Upper lobe of left lung (tissue), 6 donors: ENCODE measurements around the gene CD3D. TPM values are rescaled to one million over a fixed set of nuclear protein-coding genes. Genes with fewer than 3 reads are reported as not detected.

Source experiments
- ATAC-seq, 2 donors: fragments of 200-7000 bp; cut with Tn5 transposase; one replicate each; pipeline ENCODE4 v1.9.1; 2022; ENCODE audit warnings: mild to moderate bottlenecking in 2 of 2, moderate library complexity in 2 of 2; ENCODE audit not compliant: low FRiP score in 2 of 2
- DNase-seq, 2 donors: peaks; one replicate each; pipeline ENCODE4 v3.0.0-alpha.2; 2019 to 2020
- H3K27ac ChIP-seq, 4 donors: fragments of 200-600 bp; sonication (generic); one replicate each; pipeline ENCODE4 v1.5.1; 2016 to 2019
- H3K27me3 ChIP-seq, 4 donors: fragments of 200-600 bp; sonication (generic); one replicate each; pipeline ENCODE4 v1.5.1; 2017 to 2019
- H3K36me3 ChIP-seq, 4 donors: fragments of 200-600 bp; sonication (generic); one replicate each; pipeline ENCODE4 v1.5.1; 2016 to 2019
- H3K4me1 ChIP-seq, 4 donors: fragments of 200-600 bp; sonication (generic); one replicate each; pipeline ENCODE4 v1.5.1; 2018 to 2019
- H3K4me3 ChIP-seq, 4 donors: fragments of 200-600 bp; sonication (generic); one replicate each; pipeline ENCODE4 v1.5.1; 2017 to 2019; ENCODE audit warnings: mild to moderate bottlenecking in 2 of 4, moderate library complexity in 1 of 4
- H3K9me3 ChIP-seq, 4 donors: fragments of 200-600 bp; sonication (generic); one replicate each; pipeline ENCODE4 v1.5.1; 2018 to 2019
- CTCF ChIP-seq, 6 experiments: fragments of 450-650 bp in 4 of 6; fragments of 200-600 bp in 2 of 6; sonication (generic) in 2 of 6; IDR thresholded peaks; one replicate each; pipeline ENCODE4 v1.5.1; 2016 to 2019; ENCODE audit warnings: antibody characterized with exemption in 6 of 6
- EP300 ChIP-seq, 4 donors: sonication (generic); formaldehyde crosslinking; IDR thresholded peaks; one replicate each; pipeline ENCODE4 v1.5.1; 2017; ENCODE audit warnings: antibody characterized with exemption in 4 of 4, control low read depth in 2 of 4
- POLR2A ChIP-seq, 4 donors: fragments of 450-650 bp; IDR thresholded peaks; one replicate each; pipeline ENCODE4 v1.5.1; 2016 to 2017; ENCODE audit warnings: antibody characterized with exemption in 4 of 4, mild to moderate bottlenecking in 2 of 4
- POLR2AphosphoS5 ChIP-seq, 2 donors: sonication (generic); formaldehyde crosslinking; IDR thresholded peaks; one replicate each; pipeline ENCODE4 v1.5.1; 2017; ENCODE audit warnings: antibody characterized with exemption in 2 of 2
- WGBS, 2 donors: methylation state at CpG; one replicate each; pipeline ENCODE4 v1.1.5; 2017 to 2018; 5-methylcytosine and 5-hydroxymethylcytosine counted together
- total RNA-seq, 6 donors: library from RNA; depleted of rRNA in 4 of 6; stranded (reverse); fragments of >200 nt in 4 of 6; gene quantifications; one replicate each; pipeline versions ENCODE4 v1.1.0 to v1.2.1, GENCODE V29; 2016 to 2021
- donor health status: DM: no; HTN: no; CAD: no; lungs with moderate emphysema.
- donor health status: DM: no; HTN: yes; CAD: no; lungs with severe emphysema.

Gene CD3D
- total RNA-seq, 6 donors from 2014 or later = 4.1 to 22.3 (median 7.6) TPM

DNA sequence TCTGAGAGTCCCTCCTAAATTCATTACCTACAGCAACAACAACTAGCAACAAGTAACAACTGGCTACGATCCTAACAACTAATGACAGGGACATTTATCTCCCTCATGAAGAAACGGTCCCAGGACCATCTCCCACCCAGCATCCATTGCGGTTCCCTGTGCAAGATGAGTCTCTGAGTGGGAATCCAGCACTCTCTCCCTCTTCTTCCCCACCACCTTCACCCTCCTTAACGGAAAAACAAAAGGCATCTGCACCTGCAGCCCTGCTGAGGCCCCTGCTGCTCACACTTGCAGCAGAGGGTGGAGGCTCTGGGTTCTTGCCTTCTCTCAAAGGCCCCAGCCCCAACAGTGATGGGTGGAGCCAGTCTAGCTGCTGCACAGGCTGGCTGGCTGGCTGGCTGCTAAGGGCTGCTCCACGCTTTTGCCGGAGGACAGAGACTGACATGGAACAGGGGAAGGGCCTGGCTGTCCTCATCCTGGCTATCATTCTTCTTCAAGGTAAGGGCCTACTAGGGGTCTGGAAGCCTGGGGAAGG lies 1.5 kb upstream of the CD3D start, which contains the start of gene CD3G:
Gene CD3G (plus strand): TSS at position 364 of the 535 bp plus-strand sequence. CDS start 80 bp downstream, at position 444.
- Histone ChIP-seq H3K27ac (peak within 1 kb of the TSS in 1 of 4 donors; percentile 35), H3K9me3 (no peaks in the 10 kb centered on the region), H3K27me3 (no peaks in the 10 kb centered on the region), H3K4me3 (peak within 1 kb of the TSS in 2 of 4 donors; percentile 19 to 20), H3K4me1 (no peaks in the 10 kb centered on the region), H3K36me3 (no peaks in the 10 kb centered on the region)
- DNase-seq (no peak), ATAC-seq (peak in 1 of 2 donors; percentile 14)
- TF ChIP-seq POLR2A (IDR thresholded peaks at IDR 0.05) (peak in 1 of 4 donors; percentile 40), CTCF (IDR thresholded peaks at IDR 0.05) (no peak)
- 77 to 80% methylated on average over 4 to 6 of the region's 6 CpGs for WGBS, 2 donors

DNA sequence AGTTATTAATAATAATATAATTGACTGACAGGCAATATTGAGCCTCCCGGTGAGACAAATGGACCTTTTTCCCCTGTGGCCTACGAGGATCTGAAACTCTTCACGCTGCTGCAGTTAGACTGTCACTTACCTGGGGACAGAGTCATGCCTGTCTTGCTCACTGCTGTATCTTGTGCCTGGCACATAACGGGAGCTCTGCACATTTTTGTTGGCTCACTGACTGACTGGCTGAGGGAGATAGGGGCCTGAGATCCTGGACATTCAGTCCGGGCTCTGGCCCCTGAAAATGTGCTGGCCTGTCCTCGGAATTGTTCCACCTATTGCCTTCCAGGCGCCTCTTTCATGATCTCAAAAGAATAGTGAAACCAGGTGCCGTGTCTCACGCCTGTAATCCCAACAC lies 743 bp upstream of the CD3D start:
- WGBS, 2 donors = 70 to 93% methylated on average over 8 to 9 of the region's 9 CpGs
- TF ChIP-seq POLR2AphosphoS5 (IDR thresholded peaks at IDR 0.05) (no peak), POLR2A (IDR thresholded peaks at IDR 0.05) (no peak)
- H3K9me3 ChIP-seq = no peaks in the 10 kb centered on the region
- peak overlapping the region in 1 of 4 donors; percentile 35 for H3K27ac ChIP-seq
- no peaks in the 10 kb centered on the region for H3K4me1 ChIP-seq
- no peak for DNase-seq
- no peak for ATAC-seq
- no peaks in the 10 kb centered on the region for H3K36me3 ChIP-seq
- peak overlapping the region in 1 of 4 donors; percentile 10 for H3K4me3 ChIP-seq
- no peaks in the 10 kb centered on the region for H3K27me3 ChIP-seq

- Histone ChIP-seq H3K36me3 (no peaks in the 10 kb centered on the region), H3K4me1 (no peaks in the 10 kb centered on the region), H3K4me3 (peak overlapping the region in 3 of 4 donors; percentile 19 to 31 (median 30)), H3K27me3 (no peaks in the 10 kb centered on the region), H3K27ac (peak overlapping the region in 2 of 4 donors; percentile 52 to 69), H3K9me3 (no peaks in the 10 kb centered on the region)
- TF ChIP-seq EP300 (IDR thresholded peaks at IDR 0.05) (no peak), POLR2A (IDR thresholded peaks at IDR 0.05) (no peak), POLR2AphosphoS5 (IDR thresholded peaks at IDR 0.05) (no peak), CTCF (IDR thresholded peaks at IDR 0.05) (no peak)
- WGBS, 2 donors = 84 to 90% methylated on average over 5 of the region's 5 CpGs
- ATAC-seq = no peak
- no peak for DNase-seq
Measured at GRCh38 chr11:118341815-118342489, 553 bp downstream of the CD3D start.

- WGBS, 2 donors = 77 to 96% methylated on average over 3 of the region's 3 CpGs
- no peaks in the 10 kb centered on the region for H3K4me1 ChIP-seq
- DNase-seq = no peak
- H3K36me3 ChIP-seq = no peaks in the 10 kb centered on the region
- H3K4me3 ChIP-seq = peak overlapping the region in 2 of 4 donors; percentile 30 to 31
- H3K9me3 ChIP-seq = no peaks in the 10 kb centered on the region
- no peak for ATAC-seq
- no peak for TF ChIP-seq POLR2A (IDR thresholded peaks at IDR 0.05)
- no peak for TF ChIP-seq POLR2AphosphoS5 (IDR thresholded peaks at IDR 0.05)
- H3K27ac ChIP-seq = no peak overlapping the region
- no peaks in the 10 kb centered on the region for H3K27me3 ChIP-seq
Measured at GRCh38 chr11:118341261-118341660, 1.2 kb downstream of the CD3D start.

DNA sequence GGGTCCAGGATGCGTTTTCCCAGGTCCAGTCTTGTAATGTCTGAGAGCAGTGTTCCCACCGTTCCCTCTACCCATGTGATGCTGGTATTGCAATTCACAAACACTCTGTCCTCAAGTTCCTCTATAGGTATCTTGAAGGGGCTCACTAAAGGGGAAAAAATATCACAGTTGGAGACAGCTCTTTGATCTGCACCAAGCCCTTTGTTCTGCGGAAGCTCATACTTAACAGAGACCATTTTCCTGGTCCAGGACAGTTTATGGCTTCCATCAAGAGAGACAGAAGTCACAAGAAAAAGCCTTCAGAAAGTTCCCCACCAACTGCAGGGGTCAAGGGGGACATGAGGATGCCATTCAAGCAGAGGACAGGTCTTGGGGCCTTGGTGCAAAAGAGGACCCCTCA lies 2.1 kb downstream of the CD3D start:
- DNase-seq (no peak), ATAC-seq (no peak)
- H3K4me1 ChIP-seq = no peaks in the 10 kb centered on the region
- peak overlapping the region in 1 of 4 donors; percentile 0 for H3K4me3 ChIP-seq
- no peak for TF ChIP-seq POLR2A (IDR thresholded peaks at IDR 0.05)
- 77 to 94% methylated on average over 3 of the region's 3 CpGs for WGBS, 2 donors
- H3K27ac ChIP-seq = no peak overlapping the region
- H3K36me3 ChIP-seq = no peaks in the 10 kb centered on the region
- no peaks in the 10 kb centered on the region for H3K27me3 ChIP-seq
- H3K9me3 ChIP-seq = no peaks in the 10 kb centered on the region

GRCh38 chr11:118339281-118339961 lies 3.1 kb downstream of the CD3D start:
- DNase-seq (no peak), ATAC-seq (no peak)
- Histone ChIP-seq H3K4me1 (no peaks in the 10 kb centered on the region), H3K9me3 (no peaks in the 10 kb centered on the region), H3K27ac (peak overlapping the region in 2 of 4 donors; percentile 44 to 48), H3K4me3 (no peak overlapping the region), H3K27me3 (no peaks in the 10 kb centered on the region), H3K36me3 (no peaks in the 10 kb centered on the region)
- 78% methylated on average over 5 of the region's 5 CpGs for WGBS, 2 donors
- TF ChIP-seq EP300 (IDR thresholded peaks at IDR 0.05) = no peak
- TF ChIP-seq CTCF (IDR thresholded peaks at IDR 0.05) = no peak
- no peak for TF ChIP-seq POLR2A (IDR thresholded peaks at IDR 0.05)
- no peak for TF ChIP-seq POLR2AphosphoS5 (IDR thresholded peaks at IDR 0.05)
